ENCODE measurements around the gene NCAPG2.

- no peak for TF ChIP-seq CTCF (IDR thresholded peaks at IDR 0.05)
- TF ChIP-seq EP300 (IDR thresholded peaks at IDR 0.05), result no peak
These were observed 49.3 kb upstream of the NCAPG2 start for GRCh38 chr7:158753900-158754299.

All from gastroesophageal sphincter (tissue), 3 donors.